Mesendoderm (in vitro differentiated cells): ENCODE data around the gene PCDHA4.
"Not testable (repeated sequence)": the region's sequence is repeated elsewhere in the genome, so short reads cannot be mapped to it uniquely, and the experiment has no call there.

Experiments
- DNase-seq: peaks from one replicate; pipeline ENCODE4 v3.0.0; 2013
- H2AK5ac ChIP-seq: 2 replicates; pipeline ENCODE4 v1.6.1; 2013; ENCODE audit warnings: low read length, inconsistent platforms
- H2BK120ac ChIP-seq: 2 replicates; pipeline ENCODE4 v1.6.1; 2013; ENCODE audit warnings: low read depth, mild to moderate bottlenecking, low read length, moderate library complexity, mixed read lengths
- H2BK15ac ChIP-seq: replicated peaks from 2 replicates; pipeline ENCODE4 v1.6.1; 2013; ENCODE audit warnings: low read depth, mild to moderate bottlenecking, moderate library complexity
- H2BK5ac ChIP-seq: 2 replicates; pipeline ENCODE4 v1.6.1; 2013; ENCODE audit warnings: low read length, inconsistent platforms
- H3K18ac ChIP-seq: 2 replicates; pipeline ENCODE4 v1.6.1; 2013; ENCODE audit warnings: mild to moderate bottlenecking, low read length, mixed read lengths
- H3K23ac ChIP-seq: one replicate; pipeline ENCODE4 v1.6.1; 2013; ENCODE audit warnings: low read length
- H3K27ac ChIP-seq: 2 replicates; pipeline ENCODE4 v1.5.1; 2013; ENCODE audit warnings: low read depth, mild to moderate bottlenecking, inconsistent platforms, low read length, moderate library complexity
- H3K27me3 ChIP-seq: 2 replicates; pipeline ENCODE4 v1.6.1; 2013; ENCODE audit warnings: low read length, control low read depth, mild to moderate bottlenecking, inconsistent platforms; ENCODE audit not compliant: insufficient read depth, poor library complexity
- H3K36me3 ChIP-seq: 2 replicates; pipeline ENCODE4 v1.6.1; 2013; ENCODE audit warnings: low read length, inconsistent platforms; ENCODE audit not compliant: control insufficient read depth, insufficient read depth
- H3K4ac ChIP-seq: one replicate; pipeline ENCODE4 v1.6.1; 2013; ENCODE audit warnings: low read depth, mild to moderate bottlenecking, low read length, moderate library complexity
- H3K4me1 ChIP-seq: 2 replicates; pipeline ENCODE4 v1.6.1; 2013; ENCODE audit warnings: low read depth, low read length, inconsistent platforms; ENCODE audit not compliant: control insufficient read depth
- H3K4me2 ChIP-seq: 2 replicates; pipeline ENCODE4 v1.6.1; 2013; ENCODE audit warnings: low read length
- H3K4me3 ChIP-seq: 2 replicates; pipeline ENCODE4 v1.5.1; 2013; ENCODE audit warnings: mild to moderate bottlenecking, low read length
- H3K56ac ChIP-seq: one replicate; pipeline ENCODE4 v1.6.1; 2013; ENCODE audit warnings: low read length
- H3K79me1 ChIP-seq: 2 replicates; pipeline ENCODE4 v1.6.1; 2013; ENCODE audit warnings: low read length, inconsistent platforms
- H3K79me2 ChIP-seq: 2 replicates; pipeline ENCODE4 v1.6.1; 2013; ENCODE audit warnings: mild to moderate bottlenecking, low read length; ENCODE audit not compliant: control insufficient read depth, insufficient read depth
- H3K9ac ChIP-seq: 2 replicates; pipeline ENCODE4 v1.6.1; 2013; ENCODE audit warnings: low read length, inconsistent platforms
- H4K5ac ChIP-seq: one replicate; pipeline ENCODE4 v1.6.1; 2013; ENCODE audit warnings: low read length
- H4K8ac ChIP-seq: one replicate; pipeline ENCODE4 v1.6.1; 2013; ENCODE audit warnings: low read depth, mild to moderate bottlenecking, control low read depth, low read length, moderate library complexity
- WGBS: extraction: QIAGEN DNeasy Blood & Tissue Kit; methylation state at CpG from one replicate; pipeline ENCODE4 v1.1.7; 2013; ENCODE audit warnings: low lambda C conversion rate, missing lambda C conversion rate; ENCODE audit not compliant: insufficient coverage; ENCODE audit errors: extremely low coverage; 5-methylcytosine and 5-hydroxymethylcytosine counted together

Gene PCDHA4

DNA sequence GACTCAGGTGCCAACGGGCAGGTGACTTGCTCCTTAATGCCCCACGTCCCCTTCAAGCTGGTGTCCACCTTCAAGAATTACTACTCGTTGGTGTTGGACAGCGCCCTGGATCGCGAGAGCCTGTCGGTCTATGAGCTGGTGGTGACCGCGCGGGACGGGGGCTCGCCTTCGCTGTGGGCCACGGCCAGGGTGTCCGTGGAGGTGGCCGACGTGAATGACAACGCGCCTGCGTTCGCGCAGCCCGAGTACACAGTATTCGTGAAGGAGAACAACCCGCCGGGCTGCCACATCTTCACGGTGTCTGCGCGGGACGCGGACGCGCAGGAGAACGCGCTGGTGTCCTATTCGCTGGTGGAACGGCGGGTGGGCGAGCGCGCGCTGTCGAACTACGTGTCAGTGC is 19.4 kb upstream of the PCDHA4 start:
- H2BK5ac ChIP-seq, H3K9ac ChIP-seq, H3K27me3 ChIP-seq, H3K23ac ChIP-seq, H2BK15ac ChIP-seq, H3K27ac ChIP-seq, H3K56ac ChIP-seq, H3K4me2 ChIP-seq, H4K5ac ChIP-seq, H4K8ac ChIP-seq, H3K18ac ChIP-seq, H3K4ac ChIP-seq, DNase-seq, H3K79me1 ChIP-seq, H2BK120ac ChIP-seq, H3K36me3 ChIP-seq, H3K4me3 ChIP-seq, H3K79me2 ChIP-seq, H3K4me1 ChIP-seq, H2AK5ac ChIP-seq: not testable (repeated sequence)
- WGBS = no CpG with 5 or more reads among the region's 44 CpGs

DNA sequence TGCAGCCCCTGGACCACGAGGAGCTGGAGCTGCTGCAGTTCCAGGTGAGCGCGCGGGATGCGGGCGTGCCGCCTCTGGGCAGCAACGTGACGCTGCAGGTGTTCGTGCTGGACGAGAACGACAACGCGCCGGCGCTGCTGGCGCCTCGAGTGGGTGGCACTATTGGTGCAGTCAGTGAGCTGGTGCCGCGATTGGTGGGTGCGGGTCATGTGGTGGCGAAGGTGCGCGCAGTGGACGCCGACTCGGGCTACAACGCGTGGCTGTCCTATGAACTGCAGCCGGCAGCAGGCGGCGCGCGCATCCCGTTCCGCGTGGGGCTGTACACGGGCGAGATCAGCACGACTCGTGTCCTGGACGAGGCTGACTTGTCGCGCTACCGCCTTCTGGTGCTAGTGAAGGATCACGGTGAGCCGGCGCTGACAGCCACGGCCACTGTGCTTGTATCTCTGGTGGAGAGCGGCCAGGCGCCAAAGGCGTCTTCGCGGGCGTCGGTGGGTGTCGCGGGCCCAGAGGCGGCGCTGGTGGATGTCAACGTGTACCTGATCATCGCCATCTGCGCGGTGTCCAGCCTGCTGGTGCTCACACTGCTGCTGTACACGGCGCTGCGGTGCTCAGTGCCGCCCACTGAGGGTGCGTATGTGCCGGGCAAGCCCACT is 18.9 kb upstream of the PCDHA4 start:
- not testable (repeated sequence) for H3K56ac ChIP-seq, H3K23ac ChIP-seq, H3K4me1 ChIP-seq, H3K27me3 ChIP-seq, H3K27ac ChIP-seq, H3K79me1 ChIP-seq, H3K4me2 ChIP-seq, H2BK120ac ChIP-seq, H3K4ac ChIP-seq, H4K5ac ChIP-seq, H3K79me2 ChIP-seq, H4K8ac ChIP-seq, DNase-seq, H2AK5ac ChIP-seq, H2BK5ac ChIP-seq, H3K9ac ChIP-seq, H3K18ac ChIP-seq, H3K4me3 ChIP-seq, H3K36me3 ChIP-seq, H2BK15ac ChIP-seq
- WGBS = no CpG with 5 or more reads among the region's 70 CpGs

DNA sequence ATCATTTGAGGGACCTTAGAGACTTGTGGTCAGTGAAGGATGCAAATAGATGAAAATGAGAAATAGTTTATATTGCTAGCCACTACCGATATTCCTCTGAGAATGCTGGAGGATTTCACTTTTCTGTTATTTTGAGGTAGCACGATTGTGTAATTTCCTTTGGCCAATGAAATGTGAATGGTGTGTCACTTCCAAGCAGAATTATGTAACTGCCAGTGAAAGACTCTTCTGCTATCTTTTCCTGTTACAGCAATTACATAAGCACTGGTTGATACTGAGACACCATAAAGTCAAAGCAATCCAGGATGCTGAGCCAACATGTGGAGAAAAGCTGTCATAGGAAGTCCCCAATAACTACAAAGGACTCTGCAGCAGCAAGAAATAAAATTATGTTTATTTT is 15.8 kb upstream of the PCDHA4 start:
- Histone ChIP-seq H2AK5ac (no peak overlapping the region), H3K4ac (no peak overlapping the region), H3K18ac (no peak overlapping the region), H3K4me2 (no peak overlapping the region), H3K23ac (no peak overlapping the region), H2BK120ac (no peak overlapping the region), H3K4me3 (no peak overlapping the region), H3K79me1 (no peaks in the 10 kb centered on the region), H3K4me1 (no peaks in the 10 kb centered on the region), H4K8ac (no peak overlapping the region), H3K79me2 (no peaks in the 10 kb centered on the region), H4K5ac (no peak overlapping the region), H3K9ac (no peak overlapping the region), H2BK15ac (no peak overlapping the region), H3K56ac (no peak overlapping the region), H3K36me3 (no peaks in the 10 kb centered on the region), H3K27ac (no peak overlapping the region), H2BK5ac (no peak overlapping the region), H3K27me3 (no peaks in the 10 kb centered on the region)
- DNase-seq = no peak
- no CpG with 5 or more reads among the region's 2 CpGs for WGBS

DNA sequence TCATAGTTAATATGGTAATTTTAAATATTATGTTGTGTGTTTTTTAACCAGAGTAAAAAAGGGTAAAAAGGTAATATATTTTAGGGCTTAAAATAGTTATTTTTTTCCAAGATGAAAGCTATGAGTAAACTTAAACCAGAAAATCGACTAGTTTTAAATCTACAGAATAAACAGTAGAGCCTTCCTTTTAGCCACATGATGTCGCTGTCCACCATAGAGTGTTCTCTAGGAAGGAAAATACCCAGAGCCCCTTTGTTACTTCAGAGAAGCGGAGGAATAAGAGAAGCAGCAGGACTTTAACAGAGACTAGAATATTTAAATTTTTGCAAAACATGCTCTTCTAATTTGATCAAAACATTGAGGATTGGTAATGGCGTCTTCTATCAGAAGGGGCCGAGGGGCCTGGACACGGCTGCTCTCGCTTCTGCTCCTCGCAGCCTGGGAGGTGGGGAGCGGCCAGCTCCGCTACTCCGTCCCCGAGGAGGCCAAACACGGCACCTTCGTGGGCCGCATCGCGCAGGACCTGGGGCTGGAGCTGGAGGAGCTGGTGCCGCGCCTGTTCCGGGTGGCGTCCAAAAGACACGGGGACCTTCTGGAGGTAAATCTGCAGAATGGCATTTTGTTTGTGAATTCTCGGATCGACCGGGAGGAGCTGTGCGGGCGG is 12.1 kb upstream of the PCDHA4 start, which contains the start of gene PCDHA2:
Gene PCDHA2 (plus strand): TSS at position 258 of the 664 bp plus-strand sequence.
- Histone ChIP-seq H3K27me3 (no peaks in the 10 kb centered on the region), H3K4me2 (no peak within 1 kb of the TSS), H3K23ac (no peak within 1 kb of the TSS), H4K8ac (no peak within 1 kb of the TSS), H2BK120ac (no peak within 1 kb of the TSS), H3K79me1 (no peaks in the 10 kb centered on the region), H3K36me3 (no peaks in the 10 kb centered on the region), H3K4me3 (no peak within 1 kb of the TSS), H3K27ac (no peak within 1 kb of the TSS), H2BK15ac (no peak within 1 kb of the TSS), H2AK5ac (no peak within 1 kb of the TSS), H3K9ac (peak within 1 kb of the TSS; percentile 21), H2BK5ac (no peak within 1 kb of the TSS), H3K56ac (peak within 1 kb of the TSS; percentile 25), H4K5ac (no peak within 1 kb of the TSS), H3K4me1 (no peaks in the 10 kb centered on the region), H3K4ac (no peak within 1 kb of the TSS), H3K18ac (no peak within 1 kb of the TSS), H3K79me2 (no peaks in the 10 kb centered on the region)
- peak; percentile 53 for DNase-seq
- WGBS = no CpG with 5 or more reads among the region's 27 CpGs

- Histone ChIP-seq H2BK120ac (no peak overlapping the region), H2AK5ac (no peak overlapping the region), H3K56ac (peak overlapping the region; percentile 25), H3K79me2 (no peaks in the 10 kb centered on the region), H3K4me3 (no peak overlapping the region), H3K27ac (no peak overlapping the region), H3K27me3 (no peaks in the 10 kb centered on the region), H3K79me1 (no peaks in the 10 kb centered on the region), H3K4ac (no peak overlapping the region), H3K23ac (no peak overlapping the region), H4K8ac (no peak overlapping the region), H4K5ac (no peak overlapping the region), H3K36me3 (no peaks in the 10 kb centered on the region), H3K9ac (peak overlapping the region; percentile 21), H2BK5ac (no peak overlapping the region), H2BK15ac (no peak overlapping the region), H3K4me2 (no peak overlapping the region), H3K4me1 (no peaks in the 10 kb centered on the region), H3K18ac (no peak overlapping the region)
- peak; percentile 49 for DNase-seq
- no CpG with 5 or more reads among the region's 15 CpGs for WGBS
Observed at GRCh38 chr5:140795259-140795641, 11.6 kb upstream of the PCDHA4 start.
